Endothelial cell (in vitro differentiated cells): ENCODE results near the gene OR8G5. TPM values are rescaled to one million over a fixed set of nuclear protein-coding genes. Genes with fewer than 3 reads are reported as not detected.

Experiments
- DNase-seq: peaks from one replicate; pipeline ENCODE4 v3.0.0; 2021; ENCODE audit warnings: low spot score
- H3K27ac Mint-ChIP-seq: one replicate; pipeline ENCODE4 v1.8.0; 2021; ENCODE audit warnings: mixed read lengths, inconsistent platforms; ENCODE audit not compliant: unreplicated experiment
- H3K27me3 Mint-ChIP-seq: one replicate; pipeline ENCODE4 v1.8.0; 2021; ENCODE audit warnings: mild to moderate bottlenecking, moderate library complexity, mixed read lengths, inconsistent platforms; ENCODE audit not compliant: unreplicated experiment
- H3K36me3 Mint-ChIP-seq: one replicate; pipeline ENCODE4 v1.8.0; 2021; ENCODE audit warnings: mild to moderate bottlenecking, low read depth, mixed read lengths, inconsistent platforms; ENCODE audit not compliant: unreplicated experiment
- H3K4me1 Mint-ChIP-seq: one replicate; pipeline ENCODE4 v1.8.0; 2021; ENCODE audit warnings: mild to moderate bottlenecking, mixed read lengths, inconsistent platforms; ENCODE audit not compliant: unreplicated experiment
- H3K4me3 Mint-ChIP-seq: one replicate; pipeline ENCODE4 v1.8.0; 2021; ENCODE audit warnings: mild to moderate bottlenecking, mixed read lengths, inconsistent platforms; ENCODE audit not compliant: unreplicated experiment
- H3K9me3 Mint-ChIP-seq: one replicate; pipeline ENCODE4 v1.8.0; 2021; ENCODE audit warnings: mixed read lengths, inconsistent platforms; ENCODE audit not compliant: unreplicated experiment
- total RNA-seq: library from RNA; stranded (reverse); fragmentation: NEBNext Ultra II Directional; extraction: Animal tissue kit (Norgen Biotek cat#: 25700); gene quantifications from one replicate; pipeline ENCODE4 v1.2.1, GENCODE V29; 2021; ENCODE audit not compliant: unreplicated experiment
- TF ChIP-seq, protein P1 (sequence below): fragments of 200-600 bp; sonication (generic); IDR thresholded peaks from one replicate; pipeline ENCODE4 v1.5.0; 2021; ENCODE audit warnings: antibody characterized with exemption; ENCODE audit not compliant: unreplicated experiment

OR8G5 gene
- total RNA-seq, 1 donor from 2014 or later, result 0.18 TPM

DNA sequence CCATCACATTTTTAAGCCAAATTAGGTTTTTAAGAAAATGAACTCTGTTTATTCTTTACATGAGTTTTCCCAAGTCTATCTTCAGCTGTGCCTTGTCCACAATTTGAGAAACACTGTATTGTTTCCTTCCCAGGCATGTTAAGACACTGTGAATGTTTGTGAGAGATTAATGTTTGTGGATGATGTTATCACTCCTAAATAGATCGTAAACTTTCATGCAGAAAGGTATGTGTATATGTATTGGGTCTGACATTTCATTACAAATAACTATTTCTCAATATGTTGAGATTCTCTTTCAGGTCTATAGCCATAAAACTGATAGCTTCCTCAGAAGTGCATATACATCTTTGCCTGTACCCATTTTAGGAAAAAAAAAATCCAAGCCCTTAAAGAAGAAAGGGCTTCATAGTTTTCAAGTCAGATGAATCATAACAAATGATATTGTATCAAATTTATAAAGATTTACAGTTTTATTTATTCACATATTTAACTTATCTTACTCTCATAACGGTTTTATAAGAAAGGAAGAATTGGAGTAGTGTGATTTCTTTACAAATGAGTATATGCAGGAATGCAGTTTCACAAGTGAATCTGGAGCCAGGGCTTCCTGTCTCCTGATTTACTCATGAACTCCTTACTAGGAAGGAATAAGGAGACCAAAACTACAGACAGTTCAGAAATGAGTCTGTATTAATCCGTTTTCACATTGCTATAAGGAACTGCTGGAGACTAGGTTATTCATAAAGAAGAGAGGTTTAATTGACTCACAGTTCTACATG, 46.4 kb downstream of the OR8G5 start:
- TF ChIP-seq, protein P1, sequence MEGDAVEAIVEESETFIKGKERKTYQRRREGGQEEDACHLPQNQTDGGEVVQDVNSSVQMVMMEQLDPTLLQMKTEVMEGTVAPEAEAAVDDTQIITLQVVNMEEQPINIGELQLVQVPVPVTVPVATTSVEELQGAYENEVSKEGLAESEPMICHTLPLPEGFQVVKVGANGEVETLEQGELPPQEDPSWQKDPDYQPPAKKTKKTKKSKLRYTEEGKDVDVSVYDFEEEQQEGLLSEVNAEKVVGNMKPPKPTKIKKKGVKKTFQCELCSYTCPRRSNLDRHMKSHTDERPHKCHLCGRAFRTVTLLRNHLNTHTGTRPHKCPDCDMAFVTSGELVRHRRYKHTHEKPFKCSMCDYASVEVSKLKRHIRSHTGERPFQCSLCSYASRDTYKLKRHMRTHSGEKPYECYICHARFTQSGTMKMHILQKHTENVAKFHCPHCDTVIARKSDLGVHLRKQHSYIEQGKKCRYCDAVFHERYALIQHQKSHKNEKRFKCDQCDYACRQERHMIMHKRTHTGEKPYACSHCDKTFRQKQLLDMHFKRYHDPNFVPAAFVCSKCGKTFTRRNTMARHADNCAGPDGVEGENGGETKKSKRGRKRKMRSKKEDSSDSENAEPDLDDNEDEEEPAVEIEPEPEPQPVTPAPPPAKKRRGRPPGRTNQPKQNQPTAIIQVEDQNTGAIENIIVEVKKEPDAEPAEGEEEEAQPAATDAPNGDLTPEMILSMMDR, result no peak
- H3K4me3 Mint-ChIP-seq, result no peak overlapping the region

GRCh38 chr11:124307093-124307492, 50.9 kb downstream of the OR8G5 start:
- Mint-ChIP-seq H3K27ac (no peak overlapping the region), H3K27me3 (no peaks in the 10 kb centered on the region), H3K36me3 (no peaks in the 10 kb centered on the region), H3K4me3 (no peak overlapping the region), H3K9me3 (no peaks in the 10 kb centered on the region), H3K4me1 (no peaks in the 10 kb centered on the region)
- DNase-seq, result no peak
- TF ChIP-seq, protein P1, result no peak

More for the DNA sequence above, 46.4 kb downstream of the OR8G5 start:
- no peak overlapping the region for H3K27ac Mint-ChIP-seq
- H3K9me3 Mint-ChIP-seq, result no peaks in the 10 kb centered on the region
- no peaks in the 10 kb centered on the region for H3K36me3 Mint-ChIP-seq
- no peak for DNase-seq
- no peaks in the 10 kb centered on the region for H3K4me1 Mint-ChIP-seq
- H3K27me3 Mint-ChIP-seq, result no peaks in the 10 kb centered on the region

DNA sequence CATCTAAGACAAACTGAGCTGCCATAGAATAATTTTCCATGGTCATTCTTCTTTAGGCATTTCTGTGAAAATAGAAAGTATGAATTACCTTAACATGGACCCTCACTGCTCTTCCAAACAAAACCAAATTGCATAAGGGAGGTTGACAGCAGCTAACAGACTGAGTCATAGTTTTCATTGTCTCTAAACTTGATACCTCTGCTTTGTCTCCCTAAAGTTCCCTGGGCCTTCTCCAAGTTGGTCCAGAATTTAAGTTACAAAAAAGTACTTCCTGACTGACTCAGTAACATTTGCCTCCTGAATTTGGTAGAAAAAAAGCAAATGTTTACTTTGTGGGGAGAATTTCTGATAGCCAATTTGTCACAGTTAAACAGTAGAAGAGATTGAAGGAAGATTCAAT, 54.5 kb downstream of the OR8G5 start:
- H3K4me3 Mint-ChIP-seq, result no peak overlapping the region
- no peak overlapping the region for H3K27ac Mint-ChIP-seq
- TF ChIP-seq, protein P1, result no peak
- DNase-seq, result no peak
- no peaks in the 10 kb centered on the region for H3K9me3 Mint-ChIP-seq
- peaks cover 1% of the 10 kb centered on the region for H3K27me3 Mint-ChIP-seq
- H3K4me1 Mint-ChIP-seq, result no peaks in the 10 kb centered on the region
- no peaks in the 10 kb centered on the region for H3K36me3 Mint-ChIP-seq

GRCh38 chr11:124311269-124311668, 55.1 kb downstream of the OR8G5 start:
- no peaks in the 10 kb centered on the region for H3K4me1 Mint-ChIP-seq
- no peak overlapping the region for H3K27ac Mint-ChIP-seq
- no peaks in the 10 kb centered on the region for H3K36me3 Mint-ChIP-seq

GRCh38 chr11:124311670-124312069, 55.5 kb downstream of the OR8G5 start:
- Mint-ChIP-seq H3K27me3 (peaks cover 1% of the 10 kb centered on the region), H3K27ac (no peak overlapping the region), H3K9me3 (no peaks in the 10 kb centered on the region), H3K4me1 (no peaks in the 10 kb centered on the region), H3K36me3 (no peaks in the 10 kb centered on the region), H3K4me3 (no peak overlapping the region)
- TF ChIP-seq, protein P1, result no peak
- DNase-seq, result no peak

More at GRCh38 chr11:124311269-124311668, 55.1 kb downstream of the OR8G5 start:
- H3K4me3 Mint-ChIP-seq, result no peak overlapping the region
- no peak for DNase-seq
- H3K9me3 Mint-ChIP-seq, result no peaks in the 10 kb centered on the region
- H3K27me3 Mint-ChIP-seq, result peaks cover 1% of the 10 kb centered on the region
- TF ChIP-seq, protein P1, result no peak
